Liver (tissue), 3 donors: ENCODE results near the gene SF1.

Experiments
- FOXA1 ChIP-seq: IDR thresholded peaks from 2 replicates; pipeline ENCODE4 v1.6.1; 2016; ENCODE audit warnings: antibody characterized with exemption
- SP1 ChIP-seq: IDR thresholded peaks from 2 replicates; pipeline ENCODE4 v1.6.1; 2018; ENCODE audit warnings: antibody characterized with exemption, mild to moderate bottlenecking
- TF ChIP-seq, protein P1 (sequence below): fragments of 150-350 bp; IDR thresholded peaks from 2 replicates; pipeline ENCODE4 v1.5.1; 2017; ENCODE audit warnings: improper control_type of control experiment, low read depth, low read length; ENCODE audit not compliant: missing input control
- donor health status: healthy.
- donor health status: healthy.

DNA sequence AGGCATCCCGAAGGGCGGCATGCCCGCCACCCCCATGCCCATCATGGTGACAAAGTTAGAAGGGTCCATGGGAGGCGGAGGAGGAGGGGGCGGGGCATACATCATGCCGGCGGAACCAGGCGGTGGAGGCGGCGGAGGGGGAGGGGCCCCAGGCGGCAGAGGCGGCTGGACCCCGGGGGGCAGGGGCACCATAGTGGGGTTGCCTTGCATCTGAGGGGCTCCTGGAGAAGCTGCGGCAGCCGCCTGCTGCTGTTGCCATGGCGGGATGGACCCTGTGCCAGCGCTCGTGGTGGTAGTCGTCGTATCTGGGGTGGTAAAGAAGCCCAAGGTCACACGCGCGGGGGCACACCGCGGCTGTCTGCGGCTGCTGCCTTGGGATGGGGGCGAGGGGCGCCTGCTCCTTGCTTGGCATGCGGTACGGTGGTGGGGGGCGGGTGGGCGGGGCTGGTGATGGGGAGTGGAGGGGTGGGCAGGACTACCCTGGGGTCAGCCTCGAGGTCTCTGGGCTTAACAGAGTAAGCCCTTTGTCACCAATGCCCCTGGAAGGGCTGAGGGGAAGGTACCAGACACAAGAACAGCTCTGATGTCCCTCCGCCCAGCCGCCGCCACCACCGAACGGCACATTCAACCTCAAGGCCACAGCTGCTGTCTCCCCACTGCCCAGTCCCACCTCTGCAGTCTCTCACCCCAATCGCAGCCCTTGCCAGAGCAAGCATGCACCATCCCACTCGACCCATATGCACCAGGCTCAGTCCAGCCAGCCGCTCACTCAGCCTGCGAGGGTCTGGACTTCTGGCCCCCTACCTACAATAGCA, 12.3 kb downstream of the SF1 start:
- TF ChIP-seq SP1 (no peak), FOXA1 (no peak)
- TF ChIP-seq, protein P1, sequence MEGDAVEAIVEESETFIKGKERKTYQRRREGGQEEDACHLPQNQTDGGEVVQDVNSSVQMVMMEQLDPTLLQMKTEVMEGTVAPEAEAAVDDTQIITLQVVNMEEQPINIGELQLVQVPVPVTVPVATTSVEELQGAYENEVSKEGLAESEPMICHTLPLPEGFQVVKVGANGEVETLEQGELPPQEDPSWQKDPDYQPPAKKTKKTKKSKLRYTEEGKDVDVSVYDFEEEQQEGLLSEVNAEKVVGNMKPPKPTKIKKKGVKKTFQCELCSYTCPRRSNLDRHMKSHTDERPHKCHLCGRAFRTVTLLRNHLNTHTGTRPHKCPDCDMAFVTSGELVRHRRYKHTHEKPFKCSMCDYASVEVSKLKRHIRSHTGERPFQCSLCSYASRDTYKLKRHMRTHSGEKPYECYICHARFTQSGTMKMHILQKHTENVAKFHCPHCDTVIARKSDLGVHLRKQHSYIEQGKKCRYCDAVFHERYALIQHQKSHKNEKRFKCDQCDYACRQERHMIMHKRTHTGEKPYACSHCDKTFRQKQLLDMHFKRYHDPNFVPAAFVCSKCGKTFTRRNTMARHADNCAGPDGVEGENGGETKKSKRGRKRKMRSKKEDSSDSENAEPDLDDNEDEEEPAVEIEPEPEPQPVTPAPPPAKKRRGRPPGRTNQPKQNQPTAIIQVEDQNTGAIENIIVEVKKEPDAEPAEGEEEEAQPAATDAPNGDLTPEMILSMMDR: no peak
